Hepatocyte (in vitro differentiated cells): ENCODE data around the gene SLC9A3. TPM values are rescaled to one million over a fixed set of nuclear protein-coding genes. Genes with fewer than 3 reads are reported as not detected.

Experiments
- DNase-seq: peaks from one replicate; pipeline ENCODE4 v3.0.0-alpha.2; 2016; ENCODE audit warnings: low spot score
- H2AFZ ChIP-seq: fragments of 200-600 bp; sonication (generic); 2 replicates; pipeline ENCODE4 v1.6.0; 2016; ENCODE audit warnings: antibody characterized with exemption, mild to moderate bottlenecking
- H3K27ac ChIP-seq: fragments of 200-600 bp; sonication (generic); 2 replicates; pipeline ENCODE4 v1.5.1; 2016; ENCODE audit warnings: mild to moderate bottlenecking
- H3K27me3 ChIP-seq: fragments of 200-600 bp; sonication (generic); 2 replicates; pipeline ENCODE4 v1.6.1; 2016
- H3K36me3 ChIP-seq: fragments of 200-600 bp; sonication (generic); replicated peaks from 2 replicates; pipeline ENCODE4 v1.5.1; 2016; ENCODE audit warnings: low read depth; ENCODE audit not compliant: insufficient read depth
- H3K4me1 ChIP-seq: fragments of 200-600 bp; sonication (generic); 2 replicates; pipeline ENCODE4 v1.5.1; 2016; ENCODE audit warnings: mild to moderate bottlenecking, moderate library complexity; ENCODE audit not compliant: insufficient read depth
- H3K4me2 ChIP-seq: fragments of 200-600 bp; sonication (generic); 2 replicates; pipeline ENCODE4 v1.6.0; 2016
- H3K4me3 ChIP-seq: fragments of 200-600 bp; sonication (generic); 2 replicates; pipeline ENCODE4 v1.5.1; 2016; ENCODE audit warnings: mild to moderate bottlenecking
- H3K79me2 ChIP-seq: fragments of 200-600 bp; sonication (generic); 2 replicates; pipeline ENCODE4 v1.6.0; 2017; ENCODE audit warnings: mild to moderate bottlenecking
- H3K9me2 ChIP-seq: fragments of 200-600 bp; sonication (generic); replicated peaks from 2 replicates; pipeline ENCODE4 v1.6.0; 2017; ENCODE audit warnings: mild to moderate bottlenecking; ENCODE audit not compliant: insufficient read depth
- H3K9me3 ChIP-seq: fragments of 200-600 bp; sonication (generic); 2 replicates; pipeline ENCODE4 v1.5.1; 2016; ENCODE audit warnings: low read depth, mild to moderate bottlenecking
- H4K20me1 ChIP-seq: fragments of 200-600 bp; sonication (generic); 2 replicates; pipeline ENCODE4 v1.6.0; 2016; ENCODE audit warnings: mild to moderate bottlenecking; ENCODE audit not compliant: insufficient read depth, poor library complexity, severe bottlenecking
- EZH2 ChIP-seq: fragments of 200-600 bp; sonication (generic); IDR thresholded peaks from 2 replicates; pipeline ENCODE4 v1.6.1; 2016; ENCODE audit warnings: antibody characterized with exemption, mild to moderate bottlenecking, borderline replicate concordance
- EZH2phosphoT487 ChIP-seq: fragments of 200-600 bp; sonication (generic); IDR thresholded peaks from one replicate; pipeline ENCODE4 v1.6.1; 2018; ENCODE audit warnings: antibody characterized with exemption, mild to moderate bottlenecking, low read depth, moderate library complexity; ENCODE audit not compliant: unreplicated experiment, severe bottlenecking
- WGBS: methylation state at CpG from one replicate; pipeline ENCODE4 v1.1.6; 2016; ENCODE audit warnings: low lambda C conversion rate; ENCODE audit errors: missing lambda C conversion rate; 5-methylcytosine and 5-hydroxymethylcytosine counted together
- polyA plus RNA-seq: library from polyadenylated mRNA; unstranded; fragments of >200 nt; fragmentation: Nextera tagmentation; extraction: Ambion mirVana; gene quantifications from 2 replicates; pipeline ENCODE4 v1.2.1, GENCODE V29; 2016
- total RNA-seq: library from RNA; depleted of rRNA; stranded (reverse); fragments of >200 nt; gene quantifications from 2 replicates; pipeline ENCODE4 v1.2.3, GENCODE V29; 2014
- TF ChIP-seq, protein P1 (sequence below): fragments of 200-600 bp; sonication (generic); IDR thresholded peaks from 2 replicates; pipeline ENCODE4 v1.5.1; 2016; ENCODE audit warnings: antibody characterized with exemption, mild to moderate bottlenecking; ENCODE audit not compliant: poor library complexity

The SLC9A3 gene
- total and polyA plus RNA-seq, 2 experiments from 2014 or later, result 4.8 to 7.4 TPM

DNA sequence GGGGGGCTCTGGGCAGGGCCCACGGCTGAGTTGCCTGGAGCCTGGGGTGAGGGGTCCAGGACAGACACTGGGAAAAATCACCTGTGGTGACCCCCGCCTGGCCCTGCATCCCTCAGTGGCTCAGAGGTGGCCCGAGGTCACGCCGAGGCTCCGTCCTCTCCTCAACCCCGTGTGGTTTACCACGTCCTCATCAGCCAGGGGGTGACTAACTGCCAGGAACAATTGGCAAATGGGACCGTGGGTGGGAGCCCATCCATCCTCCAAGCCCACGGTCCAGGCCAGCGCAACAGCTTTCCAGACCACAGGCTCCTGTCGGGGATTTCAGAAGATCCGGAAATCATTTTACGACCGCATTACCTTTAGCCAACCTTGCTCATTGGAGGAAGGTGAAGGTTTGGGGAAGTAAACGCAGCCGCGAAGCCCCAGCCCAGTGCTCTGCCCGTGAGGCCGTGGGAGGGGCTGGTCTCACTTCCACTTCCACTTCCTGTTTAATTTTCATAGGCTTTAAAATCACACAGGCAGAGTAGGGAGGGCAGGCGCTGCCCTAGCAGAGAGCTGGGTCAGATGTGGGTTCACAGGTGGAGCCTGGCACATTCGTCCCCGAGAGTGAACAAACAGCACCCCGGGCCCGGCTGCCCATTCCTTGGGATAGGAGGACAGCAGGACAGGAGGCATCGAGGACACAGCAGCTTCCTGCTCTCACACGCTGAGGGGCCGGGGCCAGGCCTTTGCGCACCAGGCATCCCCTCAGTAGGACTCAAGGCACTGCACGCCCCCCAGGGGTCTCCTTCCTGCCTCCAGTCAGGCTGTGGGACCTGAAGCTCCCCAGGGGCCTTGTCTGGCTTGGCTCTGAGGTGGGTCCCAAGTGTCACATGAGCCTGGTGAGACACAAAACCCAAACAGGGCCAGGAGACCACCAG is 19.8 kb upstream of the SLC9A3 start:
- no peak overlapping the region for H3K27ac ChIP-seq
- H3K27me3 ChIP-seq, result peaks cover 7% of the 10 kb centered on the region
- 89% methylated on average over 26 of the region's 30 CpGs for WGBS
- H3K4me1 ChIP-seq, result peaks cover 8% of the 10 kb centered on the region
- TF ChIP-seq, protein P1, sequence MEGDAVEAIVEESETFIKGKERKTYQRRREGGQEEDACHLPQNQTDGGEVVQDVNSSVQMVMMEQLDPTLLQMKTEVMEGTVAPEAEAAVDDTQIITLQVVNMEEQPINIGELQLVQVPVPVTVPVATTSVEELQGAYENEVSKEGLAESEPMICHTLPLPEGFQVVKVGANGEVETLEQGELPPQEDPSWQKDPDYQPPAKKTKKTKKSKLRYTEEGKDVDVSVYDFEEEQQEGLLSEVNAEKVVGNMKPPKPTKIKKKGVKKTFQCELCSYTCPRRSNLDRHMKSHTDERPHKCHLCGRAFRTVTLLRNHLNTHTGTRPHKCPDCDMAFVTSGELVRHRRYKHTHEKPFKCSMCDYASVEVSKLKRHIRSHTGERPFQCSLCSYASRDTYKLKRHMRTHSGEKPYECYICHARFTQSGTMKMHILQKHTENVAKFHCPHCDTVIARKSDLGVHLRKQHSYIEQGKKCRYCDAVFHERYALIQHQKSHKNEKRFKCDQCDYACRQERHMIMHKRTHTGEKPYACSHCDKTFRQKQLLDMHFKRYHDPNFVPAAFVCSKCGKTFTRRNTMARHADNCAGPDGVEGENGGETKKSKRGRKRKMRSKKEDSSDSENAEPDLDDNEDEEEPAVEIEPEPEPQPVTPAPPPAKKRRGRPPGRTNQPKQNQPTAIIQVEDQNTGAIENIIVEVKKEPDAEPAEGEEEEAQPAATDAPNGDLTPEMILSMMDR, result no peak
- TF ChIP-seq EZH2 (no peak), EZH2phosphoT487 (no peak)
- H3K9me2 ChIP-seq, result no peaks in the 10 kb centered on the region
- H3K79me2 ChIP-seq, result no peaks in the 10 kb centered on the region
- no peak overlapping the region for H3K4me3 ChIP-seq
- no peaks in the 10 kb centered on the region for H3K36me3 ChIP-seq
- H4K20me1 ChIP-seq, result no peaks in the 10 kb centered on the region
- no peaks in the 10 kb centered on the region for H3K9me3 ChIP-seq
- DNase-seq, result no peak
- no peak overlapping the region for H2AFZ ChIP-seq
- no peak overlapping the region for H3K4me2 ChIP-seq

DNA sequence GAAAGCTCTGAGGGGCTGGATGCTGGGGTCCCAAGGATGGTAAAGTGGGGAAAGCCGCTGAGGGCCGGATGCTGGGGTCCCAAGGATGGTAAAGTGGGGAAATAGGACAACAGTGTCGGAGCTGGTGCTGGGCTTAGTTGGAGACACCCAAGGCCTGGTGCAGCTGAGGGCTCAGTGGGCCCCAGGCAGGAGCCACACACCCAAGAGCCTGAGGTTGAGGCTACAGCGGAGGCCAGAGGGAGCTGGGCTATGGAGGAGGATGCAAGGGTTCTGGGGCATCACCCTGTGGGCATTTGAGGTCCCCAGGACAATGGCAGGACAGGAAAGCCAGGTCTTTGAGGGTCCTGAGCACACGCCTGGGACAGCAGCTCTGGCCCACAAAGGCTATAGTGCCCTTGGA is 19.1 kb upstream of the SLC9A3 start:
- Histone ChIP-seq H3K36me3 (no peaks in the 10 kb centered on the region), H3K4me2 (no peak overlapping the region), H3K9me3 (no peaks in the 10 kb centered on the region), H3K9me2 (no peaks in the 10 kb centered on the region), H3K27me3 (peaks cover 8% of the 10 kb centered on the region), H2AFZ (no peak overlapping the region), H3K4me3 (no peak overlapping the region), H3K27ac (no peak overlapping the region), H3K4me1 (peaks cover 8% of the 10 kb centered on the region), H4K20me1 (no peaks in the 10 kb centered on the region), H3K79me2 (no peaks in the 10 kb centered on the region)
- TF ChIP-seq EZH2, result no peak
- TF ChIP-seq, protein P1, result no peak
- no peak for TF ChIP-seq EZH2phosphoT487
- no peak for DNase-seq
- 98% methylated on average over 5 of the region's 5 CpGs for WGBS

DNA sequence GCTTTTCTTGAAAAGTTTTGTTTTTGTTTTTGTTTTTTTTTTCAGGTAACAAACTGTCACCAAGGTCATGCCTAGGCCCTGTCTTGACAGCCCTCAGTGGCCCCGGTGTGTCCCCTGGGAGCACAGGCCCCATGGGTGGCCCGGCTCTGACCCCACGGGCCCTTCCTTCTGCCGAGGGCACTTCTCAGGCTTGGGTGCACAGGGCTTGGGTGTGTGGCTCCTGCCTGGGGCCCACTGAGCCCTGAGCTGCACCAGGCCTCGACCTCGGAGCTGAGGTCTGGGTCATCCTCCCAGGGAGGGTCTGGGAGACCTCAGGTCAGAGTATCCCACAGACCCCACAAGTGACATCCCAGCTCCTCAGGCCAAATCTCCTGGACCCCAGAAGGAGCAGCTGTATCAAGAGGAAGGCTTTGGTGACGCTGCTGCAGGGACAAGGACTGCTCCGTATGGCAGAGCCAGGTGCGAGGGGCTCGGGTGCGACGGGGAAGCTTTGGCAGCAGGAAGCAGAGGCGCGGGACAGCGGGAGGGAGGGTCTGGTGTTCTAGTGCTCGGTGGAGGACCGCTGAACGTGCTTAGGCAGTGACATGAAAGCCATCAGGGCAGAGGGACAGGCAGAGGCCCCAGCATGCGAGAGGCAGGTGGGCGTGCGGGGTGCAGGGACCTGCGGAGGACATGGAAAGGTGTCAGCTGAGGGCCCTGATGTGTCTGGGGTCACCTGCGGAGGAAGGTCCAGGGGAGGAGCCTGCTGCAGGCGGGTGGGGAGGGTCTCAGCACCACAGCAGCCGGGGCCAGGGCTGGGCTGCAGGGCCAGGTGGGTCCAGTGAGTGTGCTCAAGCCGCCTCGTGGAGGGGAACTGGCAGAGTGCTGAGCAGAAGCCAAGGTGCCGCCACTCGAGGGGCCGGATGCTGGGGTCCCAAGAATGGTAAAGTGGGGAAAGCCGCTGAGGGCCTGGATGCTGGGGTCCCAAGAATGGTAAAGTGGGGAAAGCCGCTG is 18.4 kb upstream of the SLC9A3 start:
- TF ChIP-seq, protein P1, result no peak
- TF ChIP-seq EZH2phosphoT487 (no peak), EZH2 (no peak)
- Histone ChIP-seq H3K27ac (no peak overlapping the region), H4K20me1 (no peaks in the 10 kb centered on the region), H3K79me2 (no peaks in the 10 kb centered on the region), H3K27me3 (peaks cover 8% of the 10 kb centered on the region), H3K4me2 (no peak overlapping the region), H3K4me1 (peaks cover 8% of the 10 kb centered on the region), H3K4me3 (no peak overlapping the region), H3K9me2 (no peaks in the 10 kb centered on the region), H3K9me3 (no peaks in the 10 kb centered on the region), H3K36me3 (no peaks in the 10 kb centered on the region), H2AFZ (no peak overlapping the region)
- WGBS, result 94% methylated on average over 30 of the region's 32 CpGs
- no peak for DNase-seq
